SK-N-SH treated with all-trans-retinoic acid at 6 μM for 48 hours (cell line): ENCODE data around the gene GAK.

Source experiments
- ATAC-seq: fragments of 200-7000 bp; cut with Tn5 transposase; 3 replicates; pipeline ENCODE4 v1.9.1; 2020; ENCODE audit warnings: mild to moderate bottlenecking, moderate library complexity
- ARNTL ChIP-seq: fragments of 450-650 bp; formaldehyde crosslinking; IDR thresholded peaks from 2 replicates; pipeline ENCODE4 v1.5.0; 2020; ENCODE audit warnings: low read depth, mild to moderate bottlenecking, moderate library complexity, borderline replicate concordance
- BACH2 ChIP-seq: fragments of 250-450 bp; sonication (Bioruptor Pico); IDR thresholded peaks from 2 replicates; pipeline ENCODE4 v1.9.0; 2021; ENCODE audit warnings: mild to moderate bottlenecking, borderline replicate concordance
- CREB5 ChIP-seq: fragments of 250-450 bp; sonication (Bioruptor Pico); IDR thresholded peaks from 2 replicates; pipeline ENCODE4 v1.5.1; 2020; ENCODE audit warnings: low read depth, mild to moderate bottlenecking, moderate library complexity
- CSDC2 ChIP-seq: fragments of 250-450 bp; sonication (Bioruptor Pico); IDR thresholded peaks from 2 replicates; pipeline ENCODE4 v1.5.0; 2020; ENCODE audit warnings: mild to moderate bottlenecking, moderate library complexity
- CSRNP3 ChIP-seq: fragments of 250-450 bp; sonication (Bioruptor Pico); IDR thresholded peaks from 2 replicates; pipeline ENCODE4 v1.5.1; 2021; ENCODE audit warnings: mild to moderate bottlenecking, moderate library complexity
- GLIS3 ChIP-seq: fragments of 250-450 bp; sonication (Bioruptor Pico); IDR thresholded peaks from 2 replicates; pipeline ENCODE4 v1.5.0; 2020; ENCODE audit warnings: mild to moderate bottlenecking, moderate library complexity
- ISL1 ChIP-seq: fragments of 250-450 bp; sonication (Bioruptor Pico); IDR thresholded peaks from 2 replicates; pipeline ENCODE4 v2.1.2; 2022; ENCODE audit warnings: mild to moderate bottlenecking, moderate library complexity
- OSR1 ChIP-seq: fragments of 250-450 bp; sonication (Bioruptor Pico); IDR thresholded peaks from 2 replicates; pipeline ENCODE4 v1.8.0; 2022; ENCODE audit warnings: moderate library complexity, mild to moderate bottlenecking, inconsistent platforms
- PATZ1 ChIP-seq: fragments of 250-450 bp; sonication (Bioruptor Pico); IDR thresholded peaks from 2 replicates; pipeline ENCODE4 v1.8.0; 2020; ENCODE audit warnings: mild to moderate bottlenecking, moderate library complexity, borderline replicate concordance
- RARB ChIP-seq: fragments of 250-450 bp; sonication (Bioruptor Pico); IDR thresholded peaks from 2 replicates; pipeline ENCODE4 v1.8.0; 2021; ENCODE audit warnings: mild to moderate bottlenecking, moderate library complexity
- SNAI2 ChIP-seq: fragments of 250-450 bp; sonication (Bioruptor Pico); IDR thresholded peaks from 2 replicates; pipeline ENCODE4 v1.5.0; 2020; ENCODE audit warnings: mild to moderate bottlenecking, moderate library complexity
- TCF4 ChIP-seq: fragments of 250-450 bp; sonication (Bioruptor Pico); IDR thresholded peaks from 2 replicates; pipeline ENCODE4 v1.8.0; 2021; ENCODE audit warnings: mild to moderate bottlenecking, moderate library complexity, borderline replicate concordance
- TOX ChIP-seq: fragments of 250-450 bp; sonication (Bioruptor Pico); IDR thresholded peaks from 2 replicates; pipeline ENCODE4 v1.8.0; 2021; ENCODE audit warnings: mild to moderate bottlenecking, moderate library complexity, borderline replicate concordance
- TSHZ2 ChIP-seq: fragments of 250-450 bp; sonication (Bioruptor Pico); IDR thresholded peaks from 2 replicates; pipeline ENCODE4 v1.5.0; 2020; ENCODE audit warnings: mild to moderate bottlenecking, moderate library complexity
- ZC3H10 ChIP-seq: fragments of 250-450 bp; sonication (Bioruptor Pico); IDR thresholded peaks from 2 replicates; pipeline ENCODE4 v1.5.1; 2021; ENCODE audit warnings: mild to moderate bottlenecking, moderate library complexity
- ZFP3 ChIP-seq: fragments of 250-450 bp; sonication (Bioruptor Pico); IDR thresholded peaks from 2 replicates; pipeline ENCODE4 v1.5.0; 2020; ENCODE audit warnings: mild to moderate bottlenecking, moderate library complexity
- ZFP30 ChIP-seq: fragments of 450-650 bp; formaldehyde crosslinking; IDR thresholded peaks from 2 replicates; pipeline ENCODE4 v1.5.0; 2022; ENCODE audit warnings: mild to moderate bottlenecking, moderate library complexity
- ZNF565 ChIP-seq: fragments of 450-650 bp; formaldehyde crosslinking; conservative IDR thresholded peaks from 2 replicates; pipeline ENCODE4 v1.5.0; 2020; ENCODE audit warnings: low read depth, mild to moderate bottlenecking, moderate library complexity
- ZNF70 ChIP-seq: fragments of 450-650 bp; formaldehyde crosslinking; IDR thresholded peaks from 2 replicates; pipeline ENCODE4 v1.5.0; 2020; ENCODE audit warnings: mild to moderate bottlenecking, moderate library complexity
- ZNF8 ChIP-seq: fragments of 450-650 bp; formaldehyde crosslinking; IDR thresholded peaks from 2 replicates; pipeline ENCODE4 v1.5.0; 2020; ENCODE audit warnings: mild to moderate bottlenecking, moderate library complexity

GAK gene

GRCh38 chr4:957581-958313, 25.6 kb upstream of the GAK start:
- TF ChIP-seq ZFP30 (CRISPR knock-in tag) = no peak
- TF ChIP-seq TCF4 (CRISPR knock-in tag) = no peak
- no peak for TF ChIP-seq TSHZ2 (CRISPR knock-in tag)
- no peak for TF ChIP-seq GLIS3 (CRISPR knock-in tag)
- no peak for TF ChIP-seq OSR1 (CRISPR knock-in tag)
- no peak for TF ChIP-seq CREB5 (CRISPR knock-in tag)
- TF ChIP-seq ARNTL (CRISPR knock-in tag) = no peak
- no peak for TF ChIP-seq ZFP3 (CRISPR knock-in tag)
- no peak for TF ChIP-seq ISL1 (CRISPR knock-in tag)
- no peak for TF ChIP-seq SNAI2 (CRISPR knock-in tag)
- no peak for TF ChIP-seq CSRNP3 (CRISPR knock-in tag)
- no peak for TF ChIP-seq ZNF70
- no peak for TF ChIP-seq CSDC2
- TF ChIP-seq BACH2 (CRISPR knock-in tag) = no peak
- ATAC-seq = no peak

GRCh38 chr4:957231-957580, 25.1 kb upstream of the GAK start:
- ATAC-seq = no peak
- no peak for TF ChIP-seq BACH2 (CRISPR knock-in tag)
- TF ChIP-seq RARB (CRISPR knock-in tag) = no peak
- TF ChIP-seq ZC3H10 (CRISPR knock-in tag) = no peak
- TF ChIP-seq SNAI2 (CRISPR knock-in tag) = no peak
- TF ChIP-seq ARNTL (CRISPR knock-in tag) = no peak
- no peak for TF ChIP-seq TCF4 (CRISPR knock-in tag)
- TF ChIP-seq PATZ1 (CRISPR knock-in tag) = no peak
- TF ChIP-seq OSR1 (CRISPR knock-in tag) = no peak
- TF ChIP-seq ZNF8 (CRISPR knock-in tag) = no peak
- TF ChIP-seq ZNF70 = no peak
- no peak for TF ChIP-seq ZFP3 (CRISPR knock-in tag)
- no peak for TF ChIP-seq TSHZ2 (CRISPR knock-in tag)
- TF ChIP-seq GLIS3 (CRISPR knock-in tag) = no peak
- no peak for TF ChIP-seq ZNF565 (CRISPR knock-in tag)
- no peak for TF ChIP-seq CREB5 (CRISPR knock-in tag)
- no peak for TF ChIP-seq CSRNP3 (CRISPR knock-in tag)
- no peak for TF ChIP-seq ISL1 (CRISPR knock-in tag)
- no peak for TF ChIP-seq TOX
- TF ChIP-seq, all 23 proteins: peak for 0
